ENCODE data around the gene TSPAN5. TPM values are rescaled to one million over a fixed set of nuclear protein-coding genes. Genes with fewer than 3 reads are reported as not detected.

Gene TSPAN5
- total and polyA plus RNA-seq, 4 donors: 60.7 to 93.9 (median 76.3) TPM

DNA sequence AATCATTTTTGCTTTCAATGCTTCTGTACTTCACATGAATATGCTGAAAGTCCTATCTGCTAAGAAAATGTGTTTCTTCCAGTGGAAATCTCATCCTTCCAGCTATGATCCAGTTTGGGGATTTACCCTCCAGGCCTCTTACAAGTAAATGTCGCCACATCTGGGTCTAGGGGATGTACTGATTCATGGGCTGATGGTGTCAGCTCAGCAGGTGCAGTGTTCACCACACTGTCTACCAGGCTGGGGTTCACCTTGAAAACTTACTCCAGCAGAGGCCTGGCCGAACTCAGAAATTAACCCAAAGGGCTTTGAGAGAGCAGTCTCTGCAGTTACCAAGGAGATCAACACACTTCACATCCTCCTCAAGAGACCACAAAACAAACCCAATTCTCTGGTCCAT, 154.3 kb downstream of the TSPAN5 start:
- 100% methylated on average over 2 of the region's 2 CpGs for WGBS (ENCODE audit: insufficient coverage)
- no peak overlapping the region for H3K27ac ChIP-seq (ENCODE audit: low read depth, low read length)

DNA sequence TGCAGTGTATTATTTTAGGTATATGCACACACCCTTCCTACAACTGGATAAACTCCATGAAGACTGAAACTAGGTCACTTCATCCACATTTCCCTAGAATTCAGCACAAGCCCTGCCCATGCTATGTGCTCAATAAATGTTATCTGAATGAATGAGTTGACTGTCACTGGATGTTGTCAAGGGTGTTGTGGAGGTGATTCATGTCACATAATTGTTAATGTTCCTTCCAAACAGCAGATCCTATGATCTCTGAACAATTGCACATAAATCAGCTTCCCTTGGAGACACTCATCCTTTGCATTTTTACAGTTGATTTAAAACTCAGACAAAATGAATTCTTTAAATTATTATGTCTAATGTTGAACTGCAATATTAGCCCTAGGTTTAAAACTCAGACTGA, 154.7 kb downstream of the TSPAN5 start:
- H3K9me3 ChIP-seq (ENCODE audit: control insufficient read depth, insufficient read depth, low read length): no peaks in the 10 kb centered on the region
- no peak overlapping the region for H3K4me3 ChIP-seq (ENCODE audit: low read depth, low read length)
- no peaks in the 10 kb centered on the region for H3K27me3 ChIP-seq (ENCODE audit: control insufficient read depth, insufficient read depth, low read length)
- H3K36me3 ChIP-seq (ENCODE audit: control insufficient read depth, insufficient read depth, low read length): peaks cover 7% of the 10 kb centered on the region
- no peak for DNase-seq (ENCODE audit: low read depth in 4 of 6, low spot score in 6 of 6)
- peaks cover 6% of the 10 kb centered on the region for H3K4me1 ChIP-seq (ENCODE audit: control insufficient read depth, insufficient read depth, low read length)
- no peak overlapping the region for H3K27ac ChIP-seq (ENCODE audit: low read depth, low read length)

More for the DNA sequence above, 154.3 kb downstream of the TSPAN5 start:
- peaks cover 3% of the 10 kb centered on the region for H3K36me3 ChIP-seq (ENCODE audit: control insufficient read depth, insufficient read depth, low read length)
- peaks cover 2% of the 10 kb centered on the region for H3K4me1 ChIP-seq (ENCODE audit: control insufficient read depth, insufficient read depth, low read length)
- no peak for DNase-seq (ENCODE audit: low read depth in 4 of 6, low spot score in 6 of 6)
- no peaks in the 10 kb centered on the region for H3K27me3 ChIP-seq (ENCODE audit: control insufficient read depth, insufficient read depth, low read length)
- H3K4me3 ChIP-seq (ENCODE audit: low read depth, low read length): no peak overlapping the region
- no peaks in the 10 kb centered on the region for H3K9me3 ChIP-seq (ENCODE audit: control insufficient read depth, insufficient read depth, low read length)

DNA sequence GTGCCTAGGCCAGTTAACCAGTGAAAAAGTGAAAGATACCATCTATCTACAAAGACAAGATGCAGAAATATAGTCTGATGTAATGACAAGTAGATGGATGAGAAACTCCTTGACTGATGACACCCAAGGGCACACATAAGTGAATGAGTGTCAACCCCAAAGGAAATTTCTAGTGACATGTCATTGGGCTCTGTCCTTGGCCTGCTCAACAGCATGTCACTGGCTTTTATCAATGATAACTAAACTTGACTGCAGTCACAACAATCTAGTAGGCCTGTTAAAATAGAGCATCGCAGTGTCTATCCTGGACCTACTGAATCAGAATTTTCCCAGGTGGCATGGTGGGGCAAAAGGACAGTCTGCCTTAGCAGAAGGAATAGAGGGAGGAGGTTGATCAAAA, 155.8 kb downstream of the TSPAN5 start:
- Histone ChIP-seq H3K4me1 (ENCODE audit: control insufficient read depth, insufficient read depth, low read length) (peaks cover 9% of the 10 kb centered on the region), H3K27me3 (ENCODE audit: control insufficient read depth, insufficient read depth, low read length) (no peaks in the 10 kb centered on the region), H3K4me3 (ENCODE audit: low read depth, low read length) (no peak overlapping the region), H3K27ac (ENCODE audit: low read depth, low read length) (no peak overlapping the region), H3K9me3 (ENCODE audit: control insufficient read depth, insufficient read depth, low read length) (no peaks in the 10 kb centered on the region), H3K36me3 (ENCODE audit: control insufficient read depth, insufficient read depth, low read length) (peaks cover 13% of the 10 kb centered on the region)
- no peak for DNase-seq (ENCODE audit: low read depth in 4 of 6, low spot score in 6 of 6)
- WGBS (ENCODE audit: insufficient coverage): 100% methylated on average over 1 of the region's 1 CpG

DNA sequence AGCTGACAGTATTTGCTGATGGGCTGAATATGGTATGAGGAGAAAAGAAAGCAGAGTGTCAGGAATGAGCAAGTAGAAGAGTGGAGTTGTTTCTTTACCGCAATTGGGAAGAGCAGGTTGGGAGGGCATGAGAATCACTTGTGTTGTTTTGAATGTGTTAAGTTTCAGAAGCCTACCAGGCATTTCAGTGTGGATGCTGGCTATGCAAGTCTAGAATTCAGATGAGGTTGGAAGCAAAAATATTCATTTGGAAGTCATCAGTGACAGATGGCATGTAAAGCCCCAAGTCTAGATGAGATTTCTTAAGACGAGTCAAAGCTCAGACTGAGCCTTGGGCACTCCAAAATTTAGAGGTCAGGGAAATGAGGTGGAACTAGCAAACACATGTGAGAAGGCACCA, 156.4 kb downstream of the TSPAN5 start:
- Histone ChIP-seq H3K27ac (ENCODE audit: low read depth, low read length) (no peak overlapping the region), H3K36me3 (ENCODE audit: control insufficient read depth, insufficient read depth, low read length) (peaks cover 13% of the 10 kb centered on the region), H3K4me1 (ENCODE audit: control insufficient read depth, insufficient read depth, low read length) (peaks cover 9% of the 10 kb centered on the region), H3K4me3 (ENCODE audit: low read depth, low read length) (no peak overlapping the region), H3K9me3 (ENCODE audit: control insufficient read depth, insufficient read depth, low read length) (no peaks in the 10 kb centered on the region), H3K27me3 (ENCODE audit: control insufficient read depth, insufficient read depth, low read length) (no peaks in the 10 kb centered on the region)
- DNase-seq (ENCODE audit: low read depth in 4 of 6, low spot score in 6 of 6): peak in 1 of 6 donors; percentile 69
- whole genome bisulfite sequencing (ENCODE audit: insufficient coverage): 86% methylated on average over 2 of the region's 2 CpGs

DNA sequence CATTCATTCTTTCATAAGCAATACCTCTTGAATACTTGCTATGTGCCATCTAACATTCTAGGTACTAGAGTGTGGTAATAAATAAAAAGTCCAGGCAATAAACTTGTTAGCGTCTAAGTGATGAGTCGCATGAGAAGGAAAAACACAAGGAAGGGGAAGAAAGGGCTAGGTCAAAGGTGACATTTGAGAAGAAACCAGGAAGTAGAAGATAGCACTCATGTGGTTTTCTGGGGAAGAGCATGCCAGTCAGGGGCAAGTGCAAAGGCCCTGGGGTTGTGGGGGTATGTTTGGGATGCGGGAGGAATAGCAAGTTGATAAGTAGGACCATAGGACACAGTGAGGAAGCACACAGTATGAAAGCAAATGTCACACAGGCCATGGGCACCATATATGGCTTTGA, 157.0 kb downstream of the TSPAN5 start:
- H3K4me3 ChIP-seq (ENCODE audit: low read depth, low read length): no peak overlapping the region
- H3K36me3 ChIP-seq (ENCODE audit: control insufficient read depth, insufficient read depth, low read length): peaks cover 11% of the 10 kb centered on the region
- H3K9me3 ChIP-seq (ENCODE audit: control insufficient read depth, insufficient read depth, low read length): no peaks in the 10 kb centered on the region
- WGBS (ENCODE audit: insufficient coverage): 96% methylated on average over 3 of the region's 3 CpGs
- peaks cover 9% of the 10 kb centered on the region for H3K4me1 ChIP-seq (ENCODE audit: control insufficient read depth, insufficient read depth, low read length)
- H3K27me3 ChIP-seq (ENCODE audit: control insufficient read depth, insufficient read depth, low read length): no peaks in the 10 kb centered on the region
- H3K27ac ChIP-seq (ENCODE audit: low read depth, low read length): no peak overlapping the region
- DNase-seq (ENCODE audit: low read depth in 4 of 6, low spot score in 6 of 6): no peak

DNA sequence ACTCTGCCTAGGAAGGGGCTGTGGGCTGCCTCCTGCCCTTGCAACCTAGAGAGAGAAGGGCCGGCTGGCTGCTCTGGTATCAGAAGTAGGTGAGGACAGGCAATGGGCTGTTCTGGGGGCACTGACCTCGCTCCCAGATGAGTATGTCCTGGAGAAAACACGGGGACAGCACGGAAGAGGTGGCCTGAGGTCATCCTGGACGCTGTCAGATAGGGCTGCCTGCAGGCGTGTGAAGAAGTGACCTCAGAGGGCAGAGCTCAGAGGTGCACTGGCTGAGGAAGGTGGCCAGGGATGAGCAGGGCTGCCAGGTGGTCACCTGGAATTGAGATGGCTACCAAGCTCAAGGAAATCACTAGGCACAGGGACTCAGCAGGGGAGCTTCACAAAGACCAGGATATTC, 159.6 kb downstream of the TSPAN5 start:
- Histone ChIP-seq H3K4me3 (ENCODE audit: low read depth, low read length) (no peak overlapping the region), H3K4me1 (ENCODE audit: control insufficient read depth, insufficient read depth, low read length) (peaks cover 22% of the 10 kb centered on the region), H3K36me3 (ENCODE audit: control insufficient read depth, insufficient read depth, low read length) (peaks cover 11% of the 10 kb centered on the region), H3K27ac (ENCODE audit: low read depth, low read length) (no peak overlapping the region), H3K9me3 (ENCODE audit: control insufficient read depth, insufficient read depth, low read length) (no peaks in the 10 kb centered on the region), H3K27me3 (ENCODE audit: control insufficient read depth, insufficient read depth, low read length) (no peaks in the 10 kb centered on the region)
- 92% methylated on average over 6 of the region's 6 CpGs for WGBS (ENCODE audit: insufficient coverage)
- DNase-seq (ENCODE audit: low read depth in 4 of 6, low spot score in 6 of 6): no peak

DNA sequence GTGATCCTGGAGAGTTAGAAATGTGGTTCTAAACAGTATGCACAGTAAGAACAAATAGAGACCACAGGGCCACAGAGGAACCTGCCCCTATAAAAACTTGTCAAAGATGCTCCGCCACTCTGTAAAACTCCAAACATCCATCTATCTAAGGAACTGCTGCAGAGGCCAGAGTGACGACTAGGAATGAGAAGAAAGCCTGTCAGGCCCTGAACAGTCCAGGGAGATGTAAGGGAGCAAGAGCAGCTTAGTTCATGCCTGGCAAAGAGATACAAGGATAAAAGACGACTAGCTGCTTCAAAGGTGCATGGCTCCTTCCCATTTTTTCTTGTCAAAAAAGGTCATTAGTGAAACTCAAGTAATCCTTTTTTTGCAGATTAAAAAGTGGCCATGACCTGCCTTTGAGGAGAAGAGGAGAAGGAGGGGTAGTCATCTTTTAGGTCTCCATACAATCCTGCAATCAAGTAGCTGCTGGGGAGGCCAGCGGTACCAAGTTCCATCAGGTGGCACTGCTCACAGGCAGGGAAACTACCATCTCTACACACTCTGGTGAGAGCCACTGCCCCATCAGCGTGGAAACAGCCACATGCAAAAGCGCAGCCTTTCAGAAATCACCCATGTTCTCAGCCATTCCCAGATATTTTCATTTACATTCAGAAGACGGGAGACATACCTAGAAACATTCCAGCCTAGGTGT, 162.1 kb downstream of the TSPAN5 start:
- Histone ChIP-seq H3K4me3 (ENCODE audit: low read depth, low read length) (no peak overlapping the region), H3K9me3 (ENCODE audit: control insufficient read depth, insufficient read depth, low read length) (no peaks in the 10 kb centered on the region), H3K27me3 (ENCODE audit: control insufficient read depth, insufficient read depth, low read length) (no peaks in the 10 kb centered on the region), H3K27ac (ENCODE audit: low read depth, low read length) (peak overlapping the region; percentile 66), H3K36me3 (ENCODE audit: control insufficient read depth, insufficient read depth, low read length) (peaks cover 11% of the 10 kb centered on the region), H3K4me1 (ENCODE audit: control insufficient read depth, insufficient read depth, low read length) (peaks cover 22% of the 10 kb centered on the region)
- WGBS (ENCODE audit: insufficient coverage): 44% methylated on average over 2 of the region's 7 CpGs
- DNase-seq (ENCODE audit: low read depth in 4 of 6, low spot score in 6 of 6): peak in 1 of 6 donors; percentile 40

DNA sequence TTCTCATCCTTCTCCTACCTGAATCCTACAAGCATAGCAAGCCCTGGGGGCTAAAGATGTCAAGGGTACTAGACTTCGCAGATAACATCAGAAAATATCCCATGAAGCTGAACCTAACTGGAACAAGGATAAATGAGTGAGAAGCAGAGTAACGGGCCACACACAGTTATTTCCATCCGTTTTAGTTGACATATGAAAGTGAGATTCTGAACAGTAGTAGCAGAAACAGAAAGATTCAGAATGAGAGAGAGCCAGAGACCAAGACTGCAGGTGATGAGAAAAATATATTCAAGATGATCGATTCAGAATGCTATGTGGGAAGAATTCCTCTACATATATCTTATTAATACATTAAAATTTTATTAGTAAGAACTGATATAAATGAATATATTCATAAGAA, 165.1 kb downstream of the TSPAN5 start:
- no peak for DNase-seq (ENCODE audit: low read depth in 4 of 6, low spot score in 6 of 6)
- WGBS (ENCODE audit: insufficient coverage): no CpG with 5 or more reads among the region's 4 CpGs
- Histone ChIP-seq H3K9me3 (ENCODE audit: control insufficient read depth, insufficient read depth, low read length) (no peaks in the 10 kb centered on the region), H3K36me3 (ENCODE audit: control insufficient read depth, insufficient read depth, low read length) (peaks cover 2% of the 10 kb centered on the region), H3K27ac (ENCODE audit: low read depth, low read length) (no peak overlapping the region), H3K27me3 (ENCODE audit: control insufficient read depth, insufficient read depth, low read length) (no peaks in the 10 kb centered on the region), H3K4me1 (ENCODE audit: control insufficient read depth, insufficient read depth, low read length) (peaks cover 13% of the 10 kb centered on the region), H3K4me3 (ENCODE audit: low read depth, low read length) (no peak overlapping the region)

DNA sequence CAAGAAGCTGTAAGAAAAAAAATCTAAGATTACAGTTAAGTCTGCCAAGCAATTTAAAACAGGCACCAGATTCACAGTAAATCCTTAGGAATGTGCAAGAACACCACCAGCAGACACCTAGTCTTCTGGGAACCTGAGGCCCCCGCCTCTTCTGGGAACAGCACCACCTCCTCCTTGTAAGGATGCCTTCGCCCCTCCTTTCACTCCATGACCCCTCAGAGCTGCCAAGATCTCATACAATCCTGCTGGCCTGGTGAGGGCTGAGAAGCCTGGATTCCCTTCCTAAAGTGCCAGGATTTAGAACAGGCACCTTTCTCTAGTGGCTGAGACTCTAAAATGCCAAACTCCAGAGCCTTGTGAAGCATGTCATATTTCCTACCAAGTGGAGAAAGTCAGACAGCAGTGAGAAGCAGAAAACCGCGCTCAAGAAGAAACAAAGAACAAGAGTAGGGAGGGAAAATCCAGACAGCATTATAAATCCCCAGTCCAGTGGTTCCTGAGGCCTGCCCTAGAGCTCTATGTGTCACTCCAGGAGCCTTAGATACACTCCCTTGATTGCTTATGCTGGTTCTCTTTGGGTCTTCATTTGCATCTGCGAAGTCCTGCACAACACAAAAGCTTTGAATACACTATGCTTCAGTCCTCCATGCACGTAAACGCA, 166.4 kb downstream of the TSPAN5 start:
- peak in 2 of 6 donors; percentile 25 to 82 for DNase-seq (ENCODE audit: low read depth in 4 of 6, low spot score in 6 of 6)
- Histone ChIP-seq H3K27ac (ENCODE audit: low read depth, low read length) (peak overlapping the region; percentile 55), H3K4me3 (ENCODE audit: low read depth, low read length) (no peak overlapping the region)

DNA sequence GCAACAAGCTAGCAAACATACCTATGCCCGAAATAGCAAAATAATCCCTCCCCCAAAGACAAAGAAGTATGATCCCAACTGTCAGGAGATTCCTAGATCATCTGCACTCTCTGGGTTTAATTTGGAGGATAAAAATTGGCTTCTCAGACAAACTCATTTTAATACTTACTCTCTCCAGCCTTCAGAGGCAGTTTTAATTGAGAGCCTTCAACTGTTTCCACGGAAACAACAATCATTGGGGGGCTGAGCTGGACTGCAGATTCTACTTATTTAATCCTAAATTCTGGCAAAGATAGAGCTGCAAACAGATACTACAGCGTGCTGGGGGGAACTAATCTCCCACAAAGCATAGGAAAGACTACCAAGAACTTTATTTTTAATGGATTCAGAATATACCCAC, 168.2 kb downstream of the TSPAN5 start:
- peak in 1 of 6 donors; percentile 51 for DNase-seq (ENCODE audit: low read depth in 4 of 6, low spot score in 6 of 6)
- H3K27me3 ChIP-seq (ENCODE audit: control insufficient read depth, insufficient read depth, low read length): no peaks in the 10 kb centered on the region
- H3K9me3 ChIP-seq (ENCODE audit: control insufficient read depth, insufficient read depth, low read length): no peaks in the 10 kb centered on the region
- WGBS (ENCODE audit: insufficient coverage): no CpG with 5 or more reads among the region's 3 CpGs
- H3K36me3 ChIP-seq (ENCODE audit: control insufficient read depth, insufficient read depth, low read length): no peaks in the 10 kb centered on the region
- H3K4me3 ChIP-seq (ENCODE audit: low read depth, low read length): no peak overlapping the region
- H3K4me1 ChIP-seq (ENCODE audit: control insufficient read depth, insufficient read depth, low read length): peaks cover 7% of the 10 kb centered on the region
- no peak overlapping the region for H3K27ac ChIP-seq (ENCODE audit: low read depth, low read length)

More for the DNA sequence above, 166.4 kb downstream of the TSPAN5 start:
- no peaks in the 10 kb centered on the region for H3K36me3 ChIP-seq (ENCODE audit: control insufficient read depth, insufficient read depth, low read length)
- 57% methylated on average over 5 of the region's 7 CpGs for WGBS (ENCODE audit: insufficient coverage)
- no peaks in the 10 kb centered on the region for H3K9me3 ChIP-seq (ENCODE audit: control insufficient read depth, insufficient read depth, low read length)
- H3K27me3 ChIP-seq (ENCODE audit: control insufficient read depth, insufficient read depth, low read length): no peaks in the 10 kb centered on the region
- H3K4me1 ChIP-seq (ENCODE audit: control insufficient read depth, insufficient read depth, low read length): peaks cover 13% of the 10 kb centered on the region

All from spinal cord (tissue), 10 donors.